ENCODE measurements around the gene TUBE1. TPM values are rescaled to one million over a fixed set of nuclear protein-coding genes. Genes with fewer than 3 reads are reported as not detected.

TUBE1 gene
- total RNA-seq, 2 experiments from 2014 or later = 38.7 to 39.1 TPM

DNA sequence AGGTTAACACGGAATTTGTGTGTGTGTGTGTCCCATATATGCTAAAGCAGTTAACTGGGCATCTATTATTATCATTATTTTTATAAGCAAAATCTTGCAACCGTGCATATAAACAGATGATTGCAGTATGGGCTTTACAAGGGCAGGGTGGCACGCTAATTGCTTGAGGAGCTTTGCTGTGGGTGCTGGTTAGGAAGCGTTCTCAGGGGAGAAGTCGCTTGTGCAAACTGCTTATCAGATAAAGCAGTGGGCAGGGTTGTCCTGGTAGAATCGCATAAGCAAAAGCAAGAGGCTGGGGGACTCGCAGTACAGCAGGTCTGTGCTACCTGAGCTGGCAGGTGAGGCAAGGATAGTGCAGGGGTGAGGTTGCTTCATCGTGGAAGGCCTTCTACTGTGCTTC is 43.1 kb downstream of the TUBE1 start:
- no peaks in the 10 kb centered on the region for H3K36me3 Mint-ChIP-seq (ENCODE audit: low read depth)
- DNase-seq (no peak), ATAC-seq (no peak)
- H3K9me3 Mint-ChIP-seq = no peaks in the 10 kb centered on the region
- peak overlapping the region; percentile 86 for H3K4me3 Mint-ChIP-seq
- CTCF ChIA-PET = interaction anchor here (0.8 to 6.8 kb wide), 23 partner anchors 21 to 1033 kb away, joined by 3 to 64 read pairs (median 5); partner anchors contain the start of gene FYN
- no peaks in the 10 kb centered on the region for H3K27me3 Mint-ChIP-seq
- no peak for TF ChIP-seq CTCF (IDR thresholded peaks at IDR 0.05)
- peak overlapping the region; percentile 99 for H3K27ac Mint-ChIP-seq
- intact Hi-C loops (cut with micrococcal nuclease) = loop anchor here (5.0 kb wide), 3 partner anchors 52 to 562 kb away; partner anchors contain the start of gene REV3L
- peaks cover 43% of the 10 kb centered on the region for H3K4me1 Mint-ChIP-seq (ENCODE audit: low read depth)
- POLR2A ChIA-PET = interaction anchor here (0.6 to 1.2 kb wide), 3 partner anchors 10 to 785 kb away, joined by 3 to 4 read pairs (median 3); no protein-coding TSS in a partner anchor

DNA sequence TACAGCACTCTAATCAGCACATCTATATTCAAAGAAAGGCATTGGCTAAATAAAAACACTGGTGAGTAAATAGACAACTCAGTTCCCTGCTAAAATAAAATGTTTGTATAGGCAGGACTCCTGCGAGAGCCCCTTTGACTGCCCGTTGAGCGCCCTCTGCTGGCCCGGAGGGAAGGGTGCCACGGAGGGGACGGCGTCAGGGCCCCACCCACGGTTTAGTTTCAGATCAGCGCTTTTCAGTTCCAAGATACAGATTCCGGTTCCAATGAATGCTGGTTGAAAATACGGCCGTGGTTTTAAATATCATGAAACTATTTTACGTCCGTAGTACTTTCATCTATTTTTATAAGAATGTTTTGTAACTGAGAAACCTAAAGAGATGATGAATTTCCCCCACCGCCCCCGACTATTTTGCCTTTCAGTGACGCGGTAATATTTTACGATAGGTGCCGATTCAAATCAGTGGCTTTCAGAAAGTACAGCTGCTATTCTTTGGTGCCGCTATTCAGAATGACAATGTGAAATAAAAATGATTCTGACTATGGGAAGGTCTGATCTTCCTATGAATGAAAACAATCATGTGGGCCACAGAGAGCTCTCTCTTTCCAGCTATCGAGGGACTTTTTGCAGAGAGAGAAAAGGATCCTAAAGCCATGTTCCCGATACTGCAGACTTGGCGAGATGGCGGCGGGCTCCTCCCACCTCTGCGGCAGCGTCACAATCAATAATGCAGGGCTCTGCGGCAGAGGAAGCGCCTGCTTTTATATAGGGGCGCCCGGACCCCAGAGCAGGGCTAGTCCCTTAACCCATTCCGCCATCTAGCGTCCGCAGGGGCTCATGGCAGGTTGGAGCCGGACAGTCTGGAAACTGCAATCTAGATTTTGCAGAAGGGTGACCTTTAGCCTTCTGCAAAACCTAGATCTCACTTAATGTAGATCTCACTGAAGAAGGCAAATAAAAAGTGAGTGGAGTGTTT is 44.0 kb downstream of the TUBE1 start:
- Mint-ChIP-seq H3K4me1 (ENCODE audit: low read depth) (peaks cover 40% of the 10 kb centered on the region), H3K27me3 (no peaks in the 10 kb centered on the region), H3K4me3 (peak overlapping the region; percentile 86), H3K9me3 (no peaks in the 10 kb centered on the region), H3K36me3 (ENCODE audit: low read depth) (no peaks in the 10 kb centered on the region), H3K27ac (peak overlapping the region; percentile 99)
- ChIA-PET POLR2A (interaction anchor here (0.6 to 1.7 kb wide), 7 partner anchors 10 to 821 kb away, joined by 3 to 6 read pairs (median 4); partner anchors contain the start of gene FYN), CTCF (interaction anchor here (0.5 to 7.4 kb wide), 74 partner anchors 8 to 1724 kb away, joined by 3 to 80 read pairs (median 4); partner anchors contain the start of genes FYN and TRAF3IP2)
- TF ChIP-seq CTCF (IDR thresholded peaks at IDR 0.05) = peak; percentile 90
- intact Hi-C loops (cut with micrococcal nuclease) = loop anchor here (1.0 to 5.0 kb wide), 6 partner anchors 51 to 785 kb away; partner anchors contain the start of gene REV3L
- DNase-seq = peak; percentile 97
- ATAC-seq = peak; percentile 92

GRCh38 chr6:112041535-112041934 is 45.7 kb downstream of the TUBE1 start:
- Mint-ChIP-seq H3K27ac (peak overlapping the region; percentile 99), H3K4me3 (no peak overlapping the region), H3K36me3 (ENCODE audit: low read depth) (no peaks in the 10 kb centered on the region), H3K27me3 (no peaks in the 10 kb centered on the region), H3K9me3 (no peaks in the 10 kb centered on the region), H3K4me1 (ENCODE audit: low read depth) (peaks cover 55% of the 10 kb centered on the region)
- TF ChIP-seq CTCF (IDR thresholded peaks at IDR 0.05) = no peak
- intact Hi-C loops (cut with micrococcal nuclease) = loop anchor here (5.0 kb wide), 3 partner anchors 49 to 559 kb away; partner anchors contain the start of gene REV3L
- ChIA-PET CTCF (interaction anchor here (1.1 to 7.4 kb wide), 20 partner anchors 8 to 782 kb away, joined by 3 to 80 read pairs (median 12); partner anchors contain the start of gene TRAF3IP2), POLR2A (interaction anchor here (0.7 to 1.7 kb wide), 8 partner anchors 15 to 331 kb away, joined by 3 to 6 read pairs (median 4); no protein-coding TSS in a partner anchor)
- DNase-seq (no peak), ATAC-seq (no peak)

DNA sequence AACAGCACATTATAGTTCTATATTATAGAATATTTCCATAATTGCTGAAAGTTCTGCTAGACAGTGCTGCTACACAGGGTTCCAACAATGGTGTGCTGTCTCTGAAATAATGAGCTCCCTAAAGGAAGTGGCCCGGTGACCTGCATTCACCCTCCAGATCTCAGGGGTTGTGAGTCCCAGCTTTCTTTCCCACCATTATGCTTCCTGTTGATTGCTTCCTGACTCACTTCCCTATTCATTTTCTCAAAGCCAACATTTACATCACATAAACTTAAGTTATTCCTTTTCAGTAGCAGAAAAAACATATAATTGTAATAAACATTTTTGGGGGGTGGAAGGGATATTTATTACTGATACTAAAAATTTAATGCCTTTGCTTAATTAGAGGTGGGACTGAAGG is 46.3 kb downstream of the TUBE1 start:
- Mint-ChIP-seq H3K4me3 (no peak overlapping the region), H3K36me3 (ENCODE audit: low read depth) (no peaks in the 10 kb centered on the region), H3K27me3 (no peaks in the 10 kb centered on the region), H3K4me1 (ENCODE audit: low read depth) (peaks cover 60% of the 10 kb centered on the region), H3K27ac (no peak overlapping the region), H3K9me3 (no peaks in the 10 kb centered on the region)
- ATAC-seq = no peak
- CTCF ChIA-PET = interaction anchor here (0.9 to 7.4 kb wide), 14 partner anchors 9 to 782 kb away, joined by 3 to 80 read pairs (median 14); a partner anchor contains a TSS
- TF ChIP-seq CTCF (IDR thresholded peaks at IDR 0.05) = no peak
- no peak for DNase-seq
- POLR2A ChIA-PET = interaction anchor here (0.7 to 1.6 kb wide), 8 partner anchors 14 to 330 kb away, joined by 3 to 5 read pairs (median 4); partner anchors contain the start of gene FYN
- intact Hi-C loops (cut with micrococcal nuclease) = loop anchor here (5.0 kb wide), 3 partner anchors 49 to 559 kb away; partner anchors contain the start of gene REV3L
